Activated T-cell treated with anti-CD3 and anti-CD28 coated beads for 4 hours (primary cell): ENCODE results near the gene EIF5B.
"Not testable (repeated sequence)": the region's sequence is repeated elsewhere in the genome, so short reads cannot be mapped to it uniquely, and the experiment has no call there.

ENCODE experiments used
- DNase-seq: peaks from one replicate; pipeline ENCODE4 v3.0.0-alpha.2; 2020

The EIF5B gene

GRCh38 chr2:99368854-99369253, 31.7 kb downstream of the EIF5B start:
- not testable (repeated sequence) for DNase-seq

- no peak for DNase-seq
Measured at GRCh38 chr2:99373144-99373543, 36.0 kb downstream of the EIF5B start.

- no peak for DNase-seq
Measured at GRCh38 chr2:99374747-99375146, 37.6 kb downstream of the EIF5B start.

- DNase-seq = no peak
Measured at GRCh38 chr2:99376254-99376864, 39.2 kb downstream of the EIF5B start.

GRCh38 chr2:99377879-99378278, 40.7 kb downstream of the EIF5B start:
- no peak for DNase-seq

- no peak for DNase-seq
Measured at GRCh38 chr2:99380376-99381010, 43.3 kb downstream of the EIF5B start.

- DNase-seq = no peak
Measured at GRCh38 chr2:99382143-99382542, 45.0 kb downstream of the EIF5B start.

GRCh38 chr2:99386011-99386410, 48.8 kb downstream of the EIF5B start:
- DNase-seq = no peak

GRCh38 chr2:99388892-99389291, 51.7 kb downstream of the EIF5B start:
- no peak for DNase-seq

- DNase-seq = no peak
Measured at GRCh38 chr2:99389371-99389770, 52.2 kb downstream of the EIF5B start.

- DNase-seq = no peak
Measured at GRCh38 chr2:99389946-99390345, 52.8 kb downstream of the EIF5B start.

GRCh38 chr2:99395589-99396130, 58.5 kb downstream of the EIF5B start:
- no peak for DNase-seq

- DNase-seq = no peak
Measured at GRCh38 chr2:99397266-99397920, 60.2 kb downstream of the EIF5B start.

GRCh38 chr2:99398303-99398702, 61.1 kb downstream of the EIF5B start:
- DNase-seq = no peak

GRCh38 chr2:99399063-99399462, 61.9 kb downstream of the EIF5B start:
- no peak for DNase-seq

GRCh38 chr2:99399795-99400194, 62.6 kb downstream of the EIF5B start:
- no peak for DNase-seq

- no peak for DNase-seq
Measured at GRCh38 chr2:99401841-99402240, 64.7 kb downstream of the EIF5B start.

- DNase-seq = no peak
Measured at GRCh38 chr2:99403084-99403483, 65.9 kb downstream of the EIF5B start.

- no peak for DNase-seq
Measured at GRCh38 chr2:99403524-99403923, 66.3 kb downstream of the EIF5B start.

- no peak for DNase-seq
Measured at GRCh38 chr2:99404039-99404796, 67.0 kb downstream of the EIF5B start.

GRCh38 chr2:99404797-99405669, 67.8 kb downstream of the EIF5B start:
- no peak for DNase-seq

- DNase-seq = no peak
Measured at GRCh38 chr2:99406137-99406536, 68.9 kb downstream of the EIF5B start.
